NK-92 treated with Interleukin-12 subunit alpha and Interleukin-12 subunit beta, amount 100 ng/mL, for 24 hours (cell line): ENCODE results near the gene TTC5.
"Not testable (repeated sequence)": the region's sequence is repeated elsewhere in the genome, so short reads cannot be mapped to it uniquely, and the experiment has no call there.

Source experiments
- DNase-seq: peaks from one replicate; lab custom pipeline; 2025; lab: John Stamatoyannopoulos, UW

Gene TTC5

GRCh38 chr14:20305265-20306078, at the start of gene TTC5:
Gene TTC5 (minus strand): TSS chr14:20305951. CDS start chr14:20305937, 14 bp downstream.
- DNase-seq: peak; percentile 71

GRCh38 chr14:20350860-20351259, 45.1 kb upstream of the TTC5 start:
- DNase-seq: no peak

GRCh38 chr14:20350282-20350681, 44.5 kb upstream of the TTC5 start:
- no peak for DNase-seq

GRCh38 chr14:20347747-20348146, 42.0 kb upstream of the TTC5 start:
- DNase-seq: no peak

GRCh38 chr14:20346713-20347112, 41.0 kb upstream of the TTC5 start:
- no peak for DNase-seq

- DNase-seq: no peak
Measured at GRCh38 chr14:20345366-20345765, 39.6 kb upstream of the TTC5 start.

GRCh38 chr14:20343862-20344220, 38.1 kb upstream of the TTC5 start:
- no peak for DNase-seq

GRCh38 chr14:20343092-20343861, 37.5 kb upstream of the TTC5 start, which contains the start of gene PARP2:
Gene PARP2 (plus strand): TSS chr14:20343635. CDS start chr14:20343642, 7 bp downstream.
- DNase-seq: peak; percentile 98

GRCh38 chr14:20341646-20342045, 35.9 kb upstream of the TTC5 start:
- no peak for DNase-seq

- DNase-seq: not testable (repeated sequence)
Measured at GRCh38 chr14:20341032-20341431, 35.3 kb upstream of the TTC5 start.

GRCh38 chr14:20334017-20334416, 28.3 kb upstream of the TTC5 start:
- DNase-seq: no peak

- no peak for DNase-seq
Measured at GRCh38 chr14:20333494-20333841, 27.7 kb upstream of the TTC5 start.

- DNase-seq: peak; percentile 35
Measured at GRCh38 chr14:20332788-20333493, 27.2 kb upstream of the TTC5 start, which contains the start of gene CCNB1IP1. Gene CCNB1IP1 (minus strand): TSS chr14:20333279. CDS start chr14:20316523, 16,756 bp downstream.

GRCh38 chr14:20332431-20332787, 26.7 kb upstream of the TTC5 start:
- no peak for DNase-seq

- DNase-seq: no peak
Measured at GRCh38 chr14:20331053-20331613, 25.4 kb upstream of the TTC5 start.

- no peak for DNase-seq
Measured at GRCh38 chr14:20329355-20329754, 23.6 kb upstream of the TTC5 start.

GRCh38 chr14:20328705-20329104, 23.0 kb upstream of the TTC5 start:
- DNase-seq: no peak

- no peak for DNase-seq
Measured at GRCh38 chr14:20327005-20327869, 21.5 kb upstream of the TTC5 start.

GRCh38 chr14:20317720-20318119, 12.0 kb upstream of the TTC5 start:
- no peak for DNase-seq

- DNase-seq: no peak
Measured at GRCh38 chr14:20314026-20314425, 8.3 kb upstream of the TTC5 start.

- DNase-seq: no peak
Measured at GRCh38 chr14:20306079-20306423, 300 bp upstream of the TTC5 start.
